Stimulated activated CD8-positive, alpha-beta memory T cell treated with anti-CD3 and anti-CD28 coated beads, Interleukin-2, amount 100 ng/mL, for 1 hour (primary cell): Measurements from ENCODE around the gene PTX4.
"Not testable (repeated sequence)": the region's sequence is repeated elsewhere in the genome, so short reads cannot be mapped to it uniquely, and the experiment has no call there.

Experiments used
- DNase-seq, 2 donors: peaks; one replicate each; pipeline ENCODE4 v3.0.0-alpha.2; 2020; ENCODE audit warnings: low read depth in 2 of 2

The PTX4 gene

GRCh38 chr16:1443980-1444729 is 44.6 kb downstream of the PTX4 start, which contains the start of gene CCDC154:
TSS of gene CCDC154 (minus strand) at chr16:1444556. CDS start at chr16:1444322, 234 bp downstream.
- DNase-seq, result no peak

- DNase-seq, result no peak
These were observed 45.3 kb downstream of the PTX4 start for GRCh38 chr16:1443403-1443973.

GRCh38 chr16:1442697-1443096 is 46.0 kb downstream of the PTX4 start:
- DNase-seq, result no peak

GRCh38 chr16:1441391-1441829 is 47.3 kb downstream of the PTX4 start:
- DNase-seq, result no peak

GRCh38 chr16:1439699-1440074 is 49.1 kb downstream of the PTX4 start:
- not testable (repeated sequence) for DNase-seq

- no peak for DNase-seq
These were observed 49.6 kb downstream of the PTX4 start for GRCh38 chr16:1439058-1439698.

- DNase-seq, result no peak
These were observed 50.3 kb downstream of the PTX4 start for GRCh38 chr16:1438229-1439057.

- no peak for DNase-seq
These were observed 51.1 kb downstream of the PTX4 start for GRCh38 chr16:1437606-1438005.

GRCh38 chr16:1436731-1437355 is 51.9 kb downstream of the PTX4 start:
- no peak for DNase-seq

- no peak for DNase-seq
These were observed 52.6 kb downstream of the PTX4 start for GRCh38 chr16:1435921-1436697.
